ENCODE data around the gene CDK6. TPM values are rescaled to one million over a fixed set of nuclear protein-coding genes. Genes with fewer than 3 reads are reported as not detected.
"Not testable (repeated sequence)": the region's sequence is repeated elsewhere in the genome, so short reads cannot be mapped to it uniquely, and the experiment has no call there.

CDK6 gene
- 10 to 100 TPM; 39.1 to 49.3 (median 40.4) TPM for polyA plus RNA-seq (ENCODE audit: insufficient read length in 4 of 4)

DNA sequence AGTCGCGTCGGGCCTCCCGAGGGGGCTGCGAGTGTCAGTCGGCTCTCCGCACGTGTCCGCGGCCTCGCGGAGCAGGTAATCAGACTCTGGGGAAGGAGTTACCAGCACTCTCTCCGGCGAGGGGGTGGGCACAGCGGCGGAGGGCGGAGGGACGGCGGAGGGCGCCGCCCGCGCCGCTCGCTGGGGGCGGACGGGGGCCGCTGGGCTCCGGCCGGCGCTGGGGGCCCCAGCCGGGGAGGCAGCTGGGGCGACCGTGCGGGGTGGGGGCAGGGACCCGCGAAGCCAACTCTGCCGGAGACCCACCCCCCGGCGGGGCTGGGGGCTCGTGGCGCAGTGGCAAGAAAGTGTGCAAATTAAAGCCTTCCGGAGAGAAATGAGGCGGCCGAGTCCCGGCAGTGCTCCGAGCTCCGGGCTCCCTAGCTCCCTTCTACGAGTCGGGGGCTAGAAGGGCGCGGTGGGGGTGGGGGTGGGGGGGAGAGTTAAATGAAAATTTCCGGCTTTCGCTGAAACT lies at the start of gene CDK6:
TSS of gene CDK6 (minus strand) at position 85 of the 511 bp plus-strand sequence. CDS start 3,250 bp downstream, outside the sequence.
- DNase-seq (ENCODE audit: low read depth in 4 of 4, low spot score in 2 of 4), result peak in 2 of 4 donors; percentile 18 to 50

DNA sequence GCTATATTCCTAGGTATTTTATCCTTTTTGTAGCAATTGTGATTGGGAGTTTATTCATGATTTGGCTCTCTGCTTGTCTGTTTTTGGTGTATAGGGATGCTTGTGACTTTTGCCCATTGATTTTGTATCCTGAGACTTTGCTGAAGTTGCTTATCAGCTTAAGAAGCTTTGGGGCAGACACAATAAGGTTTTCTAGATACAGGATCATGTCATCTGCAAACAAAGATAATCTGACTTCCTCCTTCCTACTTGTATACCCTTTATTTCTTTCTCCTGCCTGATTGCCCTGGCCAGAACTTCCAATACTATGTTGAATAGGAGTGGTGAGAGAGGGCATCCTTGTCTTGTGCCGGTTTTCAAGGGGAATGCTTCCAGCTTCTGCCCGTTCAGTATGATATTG lies 49.7 kb upstream of the CDK6 start:
- not testable (repeated sequence) for DNase-seq (ENCODE audit: low read depth in 4 of 4, low spot score in 2 of 4)

DNA sequence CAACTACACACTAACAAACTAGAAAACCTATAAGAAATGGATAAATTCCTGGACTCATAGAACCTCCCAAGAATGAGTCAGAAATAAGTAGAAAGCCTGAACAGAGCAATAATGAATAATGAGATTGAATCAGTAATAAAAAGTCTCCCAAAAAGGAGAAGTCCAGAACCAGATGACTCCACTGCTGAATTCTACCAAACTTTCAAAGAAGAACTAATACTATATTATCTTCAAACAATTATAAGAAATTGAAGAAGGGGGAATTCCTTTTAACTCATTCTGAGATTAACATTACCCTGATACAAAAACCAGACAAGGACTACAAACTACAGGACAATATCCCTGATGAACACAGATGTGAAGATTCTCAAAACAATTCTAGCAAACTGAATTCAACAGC lies 47.8 kb upstream of the CDK6 start:
- no peak for DNase-seq (ENCODE audit: low read depth in 4 of 4, low spot score in 2 of 4)

DNA sequence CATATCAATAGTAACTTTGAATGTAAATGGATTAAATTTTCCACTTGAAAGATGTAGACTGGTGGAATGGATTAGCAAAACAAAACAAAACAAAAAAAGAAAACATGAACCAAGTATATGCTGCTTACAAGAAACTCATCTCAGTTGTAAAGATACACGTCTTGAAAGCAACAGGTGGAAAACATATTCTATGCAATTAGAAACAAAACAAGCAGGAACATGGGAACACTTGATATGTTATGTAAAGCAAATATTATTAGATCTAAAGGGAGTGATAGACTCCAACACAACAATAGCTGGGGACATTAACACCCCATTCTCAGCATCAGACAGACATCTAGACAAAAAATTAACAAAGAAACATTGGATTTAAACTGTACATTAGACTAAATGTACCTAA lies 46.4 kb upstream of the CDK6 start:
- no peak for DNase-seq (ENCODE audit: low read depth in 4 of 4, low spot score in 2 of 4)

DNA sequence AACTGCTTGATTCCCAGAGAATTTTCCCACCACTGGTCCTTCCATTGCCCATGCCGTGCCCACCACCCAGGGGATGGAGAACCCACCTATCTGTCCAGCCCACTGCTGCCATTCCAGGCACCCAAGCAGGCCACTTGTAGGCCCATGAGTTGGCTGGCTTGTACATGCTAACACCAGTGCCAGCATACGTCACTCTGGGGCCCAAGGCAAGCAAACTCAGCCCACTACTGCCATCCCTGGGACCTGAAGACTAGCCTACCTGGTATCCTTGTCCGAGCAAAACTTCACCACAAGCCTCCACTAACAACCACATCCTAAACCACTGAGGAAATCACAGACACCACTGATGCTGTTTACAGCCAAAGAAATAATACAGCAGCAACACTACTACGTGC lies 44.7 kb upstream of the CDK6 start:
- DNase-seq (ENCODE audit: low read depth in 4 of 4, low spot score in 2 of 4), result no peak

DNA sequence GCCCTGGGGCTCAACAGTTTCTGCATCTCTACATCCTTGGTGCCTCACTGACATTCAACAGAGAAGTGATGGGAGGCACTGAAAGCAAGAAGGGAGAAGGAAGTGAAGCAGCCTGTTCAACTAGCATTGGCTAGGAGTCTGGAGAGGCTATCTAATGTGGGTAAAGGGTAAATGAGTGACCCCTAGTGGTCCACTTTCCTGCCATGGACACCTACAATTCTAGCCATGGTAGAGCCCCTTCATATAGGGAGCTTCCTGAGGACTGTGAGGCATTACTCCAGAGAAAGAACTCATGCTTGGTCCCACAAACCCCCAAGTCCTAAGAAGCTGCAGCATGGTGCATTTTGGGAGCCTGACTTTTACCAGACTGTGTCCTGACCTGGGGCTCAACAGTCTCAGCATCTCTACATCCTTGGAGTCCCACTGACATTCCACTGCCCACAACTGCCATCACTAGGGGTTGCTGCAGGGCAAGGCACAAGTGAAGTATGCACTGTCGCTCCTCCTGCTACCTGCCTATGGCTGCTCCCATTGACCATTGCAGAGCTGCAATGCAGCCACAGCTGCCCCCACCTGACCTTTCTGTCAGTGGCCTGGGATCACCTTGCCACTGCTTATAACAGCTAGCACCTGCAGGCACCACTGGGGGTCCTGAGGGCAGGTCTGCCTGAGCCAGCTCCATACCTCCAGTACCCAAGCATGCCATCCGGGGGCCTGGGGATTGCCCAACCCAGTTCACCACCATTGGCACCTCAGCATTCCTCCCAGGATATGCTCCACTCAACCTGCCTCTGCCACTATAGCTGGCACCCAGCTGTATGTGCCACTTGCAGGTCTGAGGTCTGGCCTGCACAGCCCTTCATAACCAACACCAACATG lies 44.1 kb upstream of the CDK6 start:
- no peak for DNase-seq (ENCODE audit: low read depth in 4 of 4, low spot score in 2 of 4)

DNA sequence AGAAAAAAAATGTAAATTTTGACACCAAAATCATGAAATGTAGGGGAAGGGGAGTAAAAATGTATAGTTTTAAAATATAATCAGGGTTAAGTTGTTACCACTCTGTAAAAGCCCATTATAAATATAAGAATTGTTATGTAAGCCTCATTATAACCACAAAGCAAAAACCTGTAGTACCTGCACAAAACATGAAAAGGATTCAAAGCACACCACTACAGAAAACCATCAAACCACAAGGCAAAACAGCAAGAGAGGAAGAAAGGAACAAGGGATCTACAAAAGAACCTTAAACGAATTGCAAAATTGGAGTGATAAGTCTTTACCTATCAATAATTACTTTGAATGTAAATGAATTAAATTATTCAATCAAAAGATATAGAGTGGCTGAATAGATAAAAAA lies 41.0 kb upstream of the CDK6 start:
- no peak for DNase-seq (ENCODE audit: low read depth in 4 of 4, low spot score in 2 of 4)

DNA sequence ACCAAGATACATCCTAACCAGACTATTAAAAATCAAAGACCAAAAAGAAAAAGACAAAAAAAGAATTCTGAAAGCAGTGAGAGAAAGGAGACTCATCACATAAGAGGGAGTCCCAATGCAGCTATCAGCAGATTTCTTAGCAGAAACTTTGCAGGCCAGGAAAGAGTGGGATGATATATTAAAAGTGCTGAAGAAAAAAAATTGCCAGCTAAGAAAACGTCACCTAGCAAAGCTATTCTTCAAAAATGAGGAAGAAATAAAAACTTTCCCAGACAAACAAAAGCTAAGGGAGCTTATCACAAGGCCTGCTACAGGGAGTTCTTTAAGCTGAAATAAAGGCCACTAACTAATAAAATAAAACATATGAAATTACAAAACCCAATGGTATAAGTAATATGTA lies 40.5 kb upstream of the CDK6 start:
- no peak for DNase-seq (ENCODE audit: low read depth in 4 of 4, low spot score in 2 of 4)

DNA sequence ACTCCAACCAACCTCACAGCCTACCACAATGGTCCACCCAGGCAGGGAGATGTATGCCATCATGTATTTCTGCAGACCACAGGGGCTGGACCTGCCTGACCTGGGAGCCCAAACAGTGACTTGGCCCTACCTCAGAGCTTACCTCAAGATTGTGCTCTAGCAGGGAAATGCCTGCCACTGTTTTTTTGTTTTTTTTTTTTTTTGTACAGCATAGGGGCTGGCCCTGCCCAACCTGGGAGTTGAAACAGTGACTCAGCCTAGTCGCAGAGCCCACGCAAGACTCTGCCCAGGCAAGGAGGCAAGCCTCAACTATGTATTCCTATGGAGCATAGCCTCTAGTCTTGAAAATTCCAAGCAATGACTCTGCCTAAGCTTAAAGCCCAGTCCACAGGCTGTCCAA lies 39.3 kb upstream of the CDK6 start:
- DNase-seq (ENCODE audit: low read depth in 4 of 4, low spot score in 2 of 4), result no peak

DNA sequence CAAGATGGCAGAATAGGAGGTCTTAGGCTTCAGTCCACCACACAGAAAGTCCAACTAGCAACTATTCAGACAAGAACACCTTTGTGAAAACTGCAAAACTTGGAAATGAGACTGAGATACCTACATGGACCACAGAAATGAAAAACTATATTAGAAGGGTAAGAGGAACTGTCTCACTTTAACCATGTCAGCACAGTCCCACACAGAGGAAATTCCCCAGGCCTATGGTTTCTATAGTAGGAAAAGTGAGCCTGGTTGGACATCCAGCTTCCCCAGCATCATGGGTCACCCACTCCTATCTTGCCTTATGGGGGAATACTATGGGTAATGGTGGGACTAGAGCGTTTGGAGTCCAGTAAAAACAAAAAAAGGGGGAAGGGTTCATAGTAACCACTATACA lies 38.8 kb upstream of the CDK6 start:
- DNase-seq (ENCODE audit: low read depth in 4 of 4, low spot score in 2 of 4), result no peak

DNA sequence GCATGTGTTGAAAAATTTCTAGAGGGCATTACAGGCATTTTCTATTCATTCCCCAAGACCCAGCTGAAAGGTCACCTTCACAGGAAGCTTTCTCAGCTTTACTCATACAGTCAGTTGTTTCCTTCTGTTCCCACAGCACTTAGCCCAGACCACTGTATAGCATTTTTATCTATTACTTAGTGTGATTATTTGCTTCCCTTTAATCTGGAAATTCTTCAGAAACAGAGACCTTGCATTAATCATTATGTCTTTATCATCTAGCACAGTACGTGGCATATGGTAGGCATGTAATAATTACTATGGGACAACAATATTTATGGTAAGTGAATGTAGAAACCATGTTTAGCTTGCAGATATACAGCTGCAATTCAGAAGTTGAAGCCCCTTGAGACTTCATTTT lies 38.2 kb upstream of the CDK6 start:
- DNase-seq (ENCODE audit: low read depth in 4 of 4, low spot score in 2 of 4), result no peak

DNA sequence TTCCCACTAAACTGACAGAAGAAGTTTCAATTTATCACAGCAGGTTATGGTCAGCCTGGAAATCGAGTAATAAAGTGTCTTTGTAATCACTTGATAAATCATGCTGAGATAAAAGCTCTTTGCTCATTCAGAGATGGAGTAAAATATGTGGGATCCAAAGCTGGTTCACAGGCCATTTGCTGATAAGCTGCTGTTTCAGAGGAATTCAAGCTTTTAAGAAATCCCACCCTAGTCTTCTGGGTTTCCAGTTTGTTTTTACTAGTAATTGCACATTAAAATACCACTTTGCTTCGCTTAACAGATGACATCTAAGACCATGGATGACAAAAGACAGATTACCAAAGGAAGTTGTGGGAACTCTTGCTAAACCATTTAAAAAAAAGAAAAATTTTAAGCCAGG lies 37.4 kb upstream of the CDK6 start:
- DNase-seq (ENCODE audit: low read depth in 4 of 4, low spot score in 2 of 4), result peak in 1 of 4 donors; percentile 38

DNA sequence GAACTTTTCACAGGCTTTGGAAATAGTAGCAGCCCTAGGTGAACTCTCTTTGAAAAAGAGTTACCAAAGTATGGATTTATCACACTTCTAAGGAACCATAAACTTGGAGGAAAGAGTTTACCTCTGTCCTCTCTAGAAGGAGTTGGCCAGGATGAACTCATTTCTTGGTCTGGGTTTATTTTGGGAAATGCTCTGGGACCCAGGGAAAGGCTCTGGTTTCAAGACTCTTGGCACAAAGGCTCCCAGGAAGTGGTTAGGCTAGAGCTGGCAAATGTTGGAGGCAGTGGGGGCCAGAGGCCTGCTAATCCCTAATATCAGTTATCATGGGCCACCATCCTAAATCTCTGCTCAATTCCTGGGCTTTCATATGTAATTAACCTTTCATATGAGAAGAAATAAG lies 36.3 kb upstream of the CDK6 start:
- DNase-seq (ENCODE audit: low read depth in 4 of 4, low spot score in 2 of 4), result no peak

DNA sequence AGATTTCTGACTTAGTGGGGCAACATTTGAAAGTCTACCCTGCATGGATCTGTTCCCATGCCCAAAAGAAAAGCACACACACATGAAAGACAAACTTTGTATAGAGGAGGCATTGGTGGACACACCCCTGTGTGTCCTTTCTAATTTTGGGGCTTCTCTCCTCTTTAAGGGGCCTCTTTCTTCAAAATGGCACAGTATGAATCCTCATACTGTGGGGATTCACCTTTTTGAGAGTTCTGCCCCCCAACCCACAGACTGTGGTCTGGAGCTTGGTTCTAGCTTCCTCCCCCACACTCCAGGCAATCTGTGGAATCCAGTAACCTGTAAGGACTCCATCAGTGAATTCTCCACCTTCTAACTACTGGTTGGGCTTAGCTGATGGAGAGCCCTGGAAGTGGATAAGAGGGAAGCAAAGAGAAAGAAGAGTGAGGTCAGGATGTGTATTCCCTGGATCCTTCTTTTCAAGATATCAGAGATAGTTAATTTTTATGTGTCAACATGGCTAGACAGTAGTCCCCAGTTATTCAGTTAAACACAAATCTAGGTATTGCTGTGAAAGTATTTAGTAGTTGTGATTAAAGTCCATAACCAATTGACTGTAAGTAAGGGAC lies 32.4 kb upstream of the CDK6 start:
- no peak for DNase-seq (ENCODE audit: low read depth in 4 of 4, low spot score in 2 of 4)

DNA sequence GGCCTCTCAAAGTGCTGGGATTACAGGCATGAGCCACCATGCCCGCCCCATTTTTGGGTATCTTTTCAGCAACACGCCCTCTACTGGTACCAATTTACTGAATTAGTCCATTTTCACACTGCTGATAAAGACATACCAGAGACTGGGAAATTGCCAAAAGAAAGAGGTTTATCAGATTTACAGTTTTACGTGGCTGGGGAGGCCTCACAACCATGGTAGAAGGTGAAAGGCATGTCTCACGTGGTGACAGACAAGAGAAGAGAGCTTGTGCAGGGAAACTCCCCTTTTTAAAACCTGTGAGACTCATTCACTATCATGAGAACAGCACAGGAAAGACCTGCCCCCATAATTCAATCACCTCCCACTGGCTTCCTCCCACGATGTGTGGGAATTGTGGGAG lies 27.8 kb upstream of the CDK6 start:
- not testable (repeated sequence) for DNase-seq (ENCODE audit: low read depth in 4 of 4, low spot score in 2 of 4)

DNA sequence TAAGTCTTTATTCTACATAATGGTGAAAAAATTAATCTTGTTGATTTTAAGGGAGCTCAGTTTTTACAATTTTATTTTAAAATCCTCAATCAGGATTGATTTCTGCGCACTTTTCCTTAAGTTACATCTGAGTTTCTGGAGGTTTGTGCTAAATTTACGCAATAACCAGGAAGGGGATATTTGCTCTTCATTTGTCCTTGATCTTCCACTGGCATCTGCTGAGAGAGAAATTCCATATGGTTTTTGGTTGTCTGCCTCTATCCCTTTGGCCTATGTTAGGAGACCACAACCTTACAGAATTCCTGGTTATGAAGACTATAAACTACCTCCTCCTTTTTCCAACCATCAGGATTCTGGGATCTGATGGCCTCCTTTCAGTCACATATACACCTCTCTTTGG lies 20.1 kb upstream of the CDK6 start:
- no peak for DNase-seq (ENCODE audit: low read depth in 4 of 4, low spot score in 2 of 4)

DNA sequence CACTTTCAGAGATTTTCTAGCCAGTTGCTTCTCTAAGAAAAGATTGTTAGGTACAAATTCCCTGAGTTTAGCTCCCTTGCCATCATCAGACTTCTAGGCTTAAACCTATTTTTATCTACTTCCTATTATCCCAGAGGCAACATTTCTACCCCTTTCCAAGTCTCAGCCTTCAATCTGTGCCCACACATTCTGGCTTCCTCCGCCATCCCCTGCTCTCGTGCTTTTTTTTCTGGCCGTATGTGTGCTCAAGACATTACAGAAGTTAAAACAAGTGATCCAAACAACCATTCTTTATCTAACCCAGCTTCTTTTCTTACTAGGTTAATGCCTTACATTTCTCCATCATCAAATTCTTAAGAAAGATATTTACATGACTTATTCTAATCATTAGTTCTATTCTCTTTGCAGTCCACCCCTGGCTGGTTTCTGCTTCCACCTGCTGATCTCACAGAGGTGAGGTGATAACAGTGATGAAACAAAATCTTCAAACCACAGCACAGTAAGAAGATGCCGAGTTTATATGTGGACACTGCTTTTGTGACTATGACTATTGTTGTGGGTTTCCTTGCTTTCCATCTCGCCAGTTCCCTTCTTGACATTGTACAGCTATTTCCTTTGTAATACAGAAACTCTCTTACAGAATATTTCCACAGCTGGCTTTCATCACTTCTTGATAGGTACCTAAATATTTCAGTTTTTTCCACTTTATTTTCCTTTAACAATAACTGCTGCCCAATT lies 18.3 kb upstream of the CDK6 start:
- no peak for DNase-seq (ENCODE audit: low read depth in 4 of 4, low spot score in 2 of 4)

DNA sequence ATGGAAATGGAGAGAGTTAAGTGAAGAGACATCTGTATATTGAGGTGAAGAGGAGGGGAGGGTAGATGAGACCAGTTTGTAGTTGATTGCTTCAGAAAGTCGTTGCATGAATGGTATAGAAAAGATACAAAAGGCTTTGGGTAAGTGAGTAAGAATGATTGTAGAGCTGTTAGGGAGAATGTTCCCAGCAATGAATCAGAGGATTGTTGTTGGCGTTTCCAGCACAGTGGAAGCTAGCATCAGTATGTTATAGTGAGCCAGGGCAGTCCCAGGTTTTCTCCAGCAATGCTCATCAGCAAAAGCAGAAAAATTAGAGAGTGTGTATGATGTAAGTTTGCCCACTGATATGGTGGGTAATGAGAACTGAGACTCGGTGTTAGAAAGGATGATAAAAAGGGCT lies 15.4 kb upstream of the CDK6 start:
- no peak for DNase-seq (ENCODE audit: low read depth in 4 of 4, low spot score in 2 of 4)

DNA sequence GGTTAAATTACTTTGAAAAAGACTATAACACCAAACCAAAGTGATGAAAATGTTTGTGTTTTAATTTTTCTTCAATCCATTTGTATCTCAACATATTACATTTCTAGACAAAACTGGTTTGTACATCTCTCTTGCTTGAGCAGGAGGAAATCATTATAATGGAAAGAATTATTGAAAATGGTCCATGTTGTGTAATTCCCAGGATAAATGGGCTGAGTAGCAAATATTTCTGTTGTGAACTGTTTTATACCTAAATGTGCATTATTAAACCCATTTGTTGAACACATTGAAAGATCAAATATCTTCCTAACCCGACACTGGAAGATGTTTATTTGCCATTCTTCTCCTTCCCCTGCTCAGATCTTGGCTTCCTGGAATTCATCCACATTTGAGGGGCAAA lies 14.1 kb upstream of the CDK6 start:
- no peak for DNase-seq (ENCODE audit: low read depth in 4 of 4, low spot score in 2 of 4)

DNA sequence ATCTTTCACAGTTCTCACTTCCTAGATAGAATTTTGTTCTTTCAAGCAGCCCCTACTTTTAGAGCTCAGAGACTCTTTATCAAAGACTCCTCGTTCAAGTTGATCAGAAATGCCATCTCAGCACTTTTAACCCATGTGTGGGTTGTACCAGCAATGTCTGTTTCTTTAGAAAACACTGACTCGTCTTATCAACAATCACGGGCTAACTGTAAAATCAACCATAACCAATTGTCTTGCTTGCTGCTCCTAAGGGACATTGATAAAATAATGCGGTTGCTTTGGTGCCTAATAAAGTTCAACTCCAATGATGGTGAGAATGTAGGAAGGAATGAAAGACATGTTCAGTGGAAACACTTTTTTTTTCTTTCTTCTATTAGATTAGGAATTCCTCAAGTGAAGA lies 12.9 kb upstream of the CDK6 start:
- no peak for DNase-seq (ENCODE audit: low read depth in 4 of 4, low spot score in 2 of 4)

DNA sequence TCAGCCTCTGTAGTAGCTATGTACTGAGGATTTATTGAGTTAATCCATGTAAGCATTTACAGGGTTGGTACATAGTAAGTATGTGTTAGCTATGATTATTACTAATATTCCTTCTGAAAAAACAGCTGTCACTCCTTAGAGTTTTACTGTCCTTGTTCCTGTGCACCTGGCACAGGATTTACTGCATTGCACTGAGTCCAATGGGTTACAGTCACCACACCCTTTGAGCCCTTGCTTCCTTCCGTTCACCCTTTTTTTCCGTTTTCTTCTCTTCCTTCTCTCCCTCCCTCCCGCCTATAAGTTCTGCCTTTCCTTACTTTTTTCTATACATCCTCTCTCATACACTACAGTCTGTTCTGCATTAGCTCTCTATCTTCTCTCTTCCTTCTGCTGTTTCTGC lies 12.5 kb upstream of the CDK6 start:
- no peak for DNase-seq (ENCODE audit: low read depth in 4 of 4, low spot score in 2 of 4)

Data from left renal cortex interstitium (tissue), 4 donors.